ENCODE measurements around the gene RETNLB. TPM values are rescaled to one million over a fixed set of nuclear protein-coding genes. Genes with fewer than 3 reads are reported as not detected.

Gene RETNLB
- total and polyA plus RNA-seq, 2 of the 13 experiments (the other 11 are each of a cell fraction or from before 2014, with no cell fraction given), result not detected

- TF ChIP-seq ATF6 (CRISPR knock-in tag; conservative IDR thresholded peaks at IDR 0.05), result no peak
- no peak for TF ChIP-seq STAG1 (CRISPR knock-in tag; IDR thresholded peaks at IDR 0.05)
- TF ChIP-seq PHF8 (CRISPR knock-in tag; IDR thresholded peaks at IDR 0.05), result no peak
- no peak for TF ChIP-seq HNRNPUL1 (IDR thresholded peaks at IDR 0.05; ENCODE audit: low read depth, low read length)
- TF ChIP-seq ZNF510 (CRISPR knock-in tag; IDR thresholded peaks at IDR 0.05; ENCODE audit: low read depth), result no peak
Observed at GRCh38 chr3:108780235-108780634, 23.0 kb upstream of the RETNLB start (continued).

GRCh38 chr3:108779496-108779895 is 22.3 kb upstream of the RETNLB start:
- ChIA-PET CTCF (ENCODE audit: low intra/inter-chr PET ratio, low total read pairs) (no interaction called here), POLR2A (no interaction called here)
- no TSS peak for BruUV-seq (replicated peaks)
- TF ChIP-seq MAX (IDR thresholded peaks at IDR 0.05) (no peak), ZNF724P (CRISPR knock-in tag; IDR thresholded peaks at IDR 0.05; ENCODE audit: borderline replicate concordance) (no peak), PAX8 (CRISPR knock-in tag; IDR thresholded peaks at IDR 0.05; ENCODE audit: borderline replicate concordance) (no peak), PLSCR1 (CRISPR knock-in tag; IDR thresholded peaks at IDR 0.05; ENCODE audit: borderline replicate concordance) (no peak), ZFP36L2 (CRISPR knock-in tag; IDR thresholded peaks at IDR 0.05) (no peak), CREBL2 (CRISPR knock-in tag; IDR thresholded peaks at IDR 0.05; ENCODE audit: borderline replicate concordance) (no peak), KLF11 (CRISPR knock-in tag; IDR thresholded peaks at IDR 0.05) (no peak), SP5 (CRISPR knock-in tag; IDR thresholded peaks at IDR 0.05; ENCODE audit: borderline replicate concordance, low read depth) (no peak), ZSCAN22 (CRISPR knock-in tag; IDR thresholded peaks at IDR 0.05) (no peak), ATF1 (CRISPR knock-in tag; IDR thresholded peaks at IDR 0.05) (no peak), ZNF207 (IDR thresholded peaks at IDR 0.05; ENCODE audit: borderline replicate concordance) (no peak), TEF (CRISPR knock-in tag; IDR thresholded peaks at IDR 0.05) (no peak), MIER2 (CRISPR knock-in tag; IDR thresholded peaks at IDR 0.05) (no peak), ARID2 (CRISPR knock-in tag; IDR thresholded peaks at IDR 0.05; ENCODE audit: borderline replicate concordance) (no peak), ZNF235 (CRISPR knock-in tag; IDR thresholded peaks at IDR 0.05; ENCODE audit: borderline replicate concordance) (no peak), PAF1 (CRISPR knock-in tag; IDR thresholded peaks at IDR 0.05) (no peak)
- in situ Hi-C loops (cut with HindIII; ENCODE audit: extremely low pct_ligation_motif_present, low pct_unique_long_range_greater_than_20kb), result no loop called here
- Histone ChIP-seq H3K9me3 (ENCODE audit: low read length) (no peaks in the 10 kb centered on the region), H4K20me1 (ENCODE audit: insufficient read depth, low read length) (no peaks in the 10 kb centered on the region), H3K27me3 (ENCODE audit: control insufficient read depth in 1 of 2, insufficient read depth in 2 of 2, low read length in 2 of 2) (no peaks in the 10 kb centered on the region), H3K4me2 (ENCODE audit: low read depth, low read length) (no peak overlapping the region), H3K4me1 (ENCODE audit: insufficient read depth, low read length) (no peaks in the 10 kb centered on the region), H3K9ac (ENCODE audit: insufficient read depth, low read depth, low read length) (no peak overlapping the region), H3K4me3 (replicated peaks in 1 of 3; ENCODE audit: insufficient read depth in 1 of 3, low read depth in 2 of 3, low read length in 3 of 3) (no peak overlapping the region), H3K27ac (ENCODE audit: extremely low read length, insufficient read depth, low read length) (no peak overlapping the region), H3K79me2 (ENCODE audit: insufficient read depth, low read length) (no peaks in the 10 kb centered on the region), H3K36me3 (replicated peaks in 1 of 2; ENCODE audit: control insufficient read depth in 1 of 2, insufficient read depth in 2 of 2, low read length in 2 of 2) (no peaks in the 10 kb centered on the region), H2AFZ (ENCODE audit: low read length) (no peak overlapping the region)
- FAIRE-seq (no peak), DNase-seq (ENCODE audit: low spot score) (no peak), ATAC-seq (no peak)
- intact Hi-C loops (cut with micrococcal nuclease; ENCODE audit: unreplicated experiment), result no loop called here
- 1% methylated on average over 3 of the region's 3 CpGs for WGBS (ENCODE audit: low lambda C conversion rate)

Measured in HepG2 (cell line).